GM12878 (cell line): Measurements from ENCODE around the gene GFOD2. TPM values are rescaled to one million over a fixed set of nuclear protein-coding genes. Genes with fewer than 3 reads are reported as not detected.

Source experiments
- ATAC-seq: fragments of 200-7000 bp; cut with Tn5 transposase; 3 replicates; pipeline ENCODE4 v1.9.1; 2020; ENCODE audit warnings: mild to moderate bottlenecking, moderate library complexity
- BruUV-seq: library from RNA; stranded (reverse); fragments of 400-500 nt; replicated peaks from 2 replicates; lab custom pipeline; 2021; lab: Mats Ljungman, UMichigan
- CTCF ChIA-PET: fragments of 300-600 bp; sonication (Branson Sonifier 250); formaldehyde crosslinking; extraction: SDS; loops from one replicate; lab custom pipeline; 2021; ENCODE audit warnings: inconsistent platforms; lab: Yijun Ruan, JAX
- POLR2A ChIA-PET: fragments of 350-600 bp; formaldehyde crosslinking; extraction: SDS; loops from one replicate; lab custom pipeline; 2021; ENCODE audit warnings: inconsistent platforms; lab: Charles Lee
- RAD21 ChIA-PET: fragments of 300-600 bp; sonication (Branson Sonifier 250); formaldehyde crosslinking; loops from one replicate; lab custom pipeline; 2023; ENCODE audit warnings: antibody characterized with exemption; ENCODE audit not compliant: unreplicated experiment; lab: Charles Lee
- SMC1A ChIA-PET: fragments of 300-600 bp; sonication (Branson Sonifier 250); formaldehyde crosslinking; loops from one replicate; lab custom pipeline; 2023; ENCODE audit not compliant: unreplicated experiment, uncharacterized antibody; lab: Charles Lee
- DNase-seq: peaks from one replicate; pipeline ENCODE4 v3.0.0-alpha.2; 2011; ENCODE audit warnings: low read depth, low spot score
- FAIRE-seq: peaks from 3 replicates; lab custom pipeline; 2011; peaks lifted over from hg19 to GRCh38; lab: Jason Lieb, UNC
- H2AFZ ChIP-seq: 2 replicates; pipeline ENCODE4 v1.6.0; 2011; ENCODE audit warnings: low read depth, low read length, control low read depth; ENCODE audit not compliant: control insufficient read depth
- H3K27ac ChIP-seq: 2 replicates; pipeline ENCODE4 v1.5.1; 2011; ENCODE audit warnings: control low read depth; ENCODE audit not compliant: control insufficient read depth, insufficient read depth
- H3K27me3 ChIP-seq, 2 experiments: replicated peaks in 1 of 2; 2 replicates each; pipeline versions ENCODE4 v1.6.0 to v1.6.1; 2011; ENCODE audit warnings: low read length in 1 of 2; ENCODE audit not compliant: control insufficient read depth in 2 of 2, insufficient read depth in 2 of 2
- H3K36me3 ChIP-seq, 2 experiments: 2 replicates each; pipeline ENCODE4 v1.5.1; 2011; ENCODE audit warnings: low read length in 1 of 2; ENCODE audit not compliant: control insufficient read depth in 2 of 2, insufficient read depth in 2 of 2
- H3K4me1 ChIP-seq: 2 replicates; pipeline ENCODE4 v1.6.1; 2011; ENCODE audit warnings: mild to moderate bottlenecking, low read length, moderate library complexity, mixed read lengths; ENCODE audit not compliant: control insufficient read depth, insufficient read depth
- H3K4me2 ChIP-seq: 2 replicates; pipeline ENCODE4 v1.6.0; 2011; ENCODE audit warnings: control low read depth; ENCODE audit not compliant: control insufficient read depth, insufficient read depth
- H3K4me3 ChIP-seq: fragments of 200-600 bp; sonication (generic); 2 replicates; pipeline ENCODE4 v1.5.1; 2016
- H3K79me2 ChIP-seq: 2 replicates; pipeline ENCODE4 v1.6.0; 2011; ENCODE audit warnings: low read length; ENCODE audit not compliant: control insufficient read depth, insufficient read depth
- H3K9ac ChIP-seq: 2 replicates; pipeline ENCODE4 v1.8.0; 2011; ENCODE audit warnings: low read length, control low read depth, mixed read lengths; ENCODE audit not compliant: control insufficient read depth, insufficient read depth
- H3K9me3 ChIP-seq: replicated peaks from 3 replicates; pipeline ENCODE4 v1.5.1; 2011; ENCODE audit warnings: mild to moderate bottlenecking, low read length; ENCODE audit not compliant: control insufficient read depth, insufficient read depth
- H4K20me1 ChIP-seq: 2 replicates; pipeline ENCODE4 v1.6.0; 2011; ENCODE audit not compliant: control insufficient read depth, insufficient read depth
- FOXK2 ChIP-seq: fragments of 450-650 bp; IDR thresholded peaks from 2 replicates; pipeline ENCODE4 v1.6.1; 2017; ENCODE audit warnings: mild to moderate bottlenecking, moderate library complexity
- HDGF ChIP-seq: fragments of 450-650 bp; IDR thresholded peaks from 2 replicates; pipeline ENCODE4 v1.6.1; 2016; ENCODE audit warnings: antibody characterized with exemption
- IKZF2 ChIP-seq, 2 experiments: fragments of 450-650 bp; IDR thresholded peaks; 2 replicates each; pipeline ENCODE4 v1.6.1; 2017; ENCODE audit warnings: mild to moderate bottlenecking in 2 of 2, moderate library complexity in 2 of 2
- IRF4 ChIP-seq: IDR thresholded peaks from 2 replicates; pipeline ENCODE4 v1.6.1; 2011; ENCODE audit warnings: low read depth, low read length
- NR2C1 ChIP-seq: fragments of 450-650 bp; IDR thresholded peaks from 2 replicates; pipeline ENCODE4 v1.6.1; 2017; ENCODE audit warnings: antibody characterized with exemption, mild to moderate bottlenecking, moderate library complexity
- NR2C2 ChIP-seq: IDR thresholded peaks from 2 replicates; pipeline ENCODE4 v1.6.1; 2011; ENCODE audit warnings: borderline replicate concordance, low read depth; ENCODE audit not compliant: control insufficient read depth, insufficient read length
- RBBP5 ChIP-seq: fragments of 200-600 bp; sonication (generic); conservative IDR thresholded peaks from 2 replicates; pipeline ENCODE4 v1.6.1; 2016
- RCOR1 ChIP-seq: conservative IDR thresholded peaks from 2 replicates; pipeline ENCODE4 v1.6.1; 2012; ENCODE audit warnings: low read depth, low read length, improper control_type of control experiment
- SMARCA5 ChIP-seq: fragments of 450-650 bp; IDR thresholded peaks from 2 replicates; pipeline ENCODE4 v1.6.1; 2017; ENCODE audit warnings: mild to moderate bottlenecking
- SREBF1 ChIP-seq: IDR thresholded peaks from 2 replicates; pipeline ENCODE4 v1.6.1; 2012; ENCODE audit warnings: mild to moderate bottlenecking, low read length
- SUZ12 ChIP-seq: fragments of 200-600 bp; sonication (generic); IDR thresholded peaks from one replicate; pipeline ENCODE4 v1.6.1; 2018; ENCODE audit warnings: antibody characterized with exemption, mild to moderate bottlenecking; ENCODE audit not compliant: unreplicated experiment
- ZBED1 ChIP-seq: IDR thresholded peaks from 2 replicates; pipeline ENCODE4 v1.6.1; 2016; ENCODE audit warnings: borderline replicate concordance
- ZNF274 ChIP-seq: IDR thresholded peaks from one replicate; pipeline ENCODE4 v1.8.0; 2011; ENCODE audit not compliant: insufficient read length, insufficient read depth
- WGBS: methylation state at CpG from one replicate; pipeline ENCODE4 v1.1.6; 2016; ENCODE audit warnings: low lambda C conversion rate; ENCODE audit not compliant: insufficient replicate concordance, insufficient coverage; ENCODE audit errors: missing lambda C conversion rate; 5-methylcytosine and 5-hydroxymethylcytosine counted together
- in situ Hi-C: fragments of 300-500 bp; cut with MboI; formaldehyde crosslinking; loops from 9 replicates; pipeline ENCODE4 v1.14.3; 2018; ENCODE audit warnings: mixed read lengths
- intact Hi-C: fragments of 100-400 bp; cut with micrococcal nuclease; formaldehyde crosslinking; loops from one replicate; pipeline ENCODE4 v1.14.2; 2022; ENCODE audit not compliant: unreplicated experiment
- polyA plus RNA-seq, 11 experiments: library from polyadenylated mRNA; depleted of rRNA in 4 of 11; unstranded in 6 of 11; stranded (reverse) in 5 of 11; fragments of >200 nt; fragmentation: Nextera tagmentation in 4 of 11; fragmentation: Illumina TruSeq in 1 of 11; extraction: Ambion mirVana in 4 of 11; extraction: Trizol in 1 of 11; gene quantifications; 1 replicate in 1 of 11; 2 replicates in 10 of 11; pipeline versions ENCODE4 v1.2.1 to v1.2.3, GENCODE V29; 2011 to 2016; ENCODE audit warnings: inconsistent platforms in 2 of 11, missing spikeins in 2 of 11, low read depth in 1 of 11
- total RNA-seq, 4 experiments: library from RNA; depleted of rRNA in 3 of 4; stranded (reverse); fragments of >200 nt in 3 of 4; fragmentation: Illumina TruSeq in 1 of 4; extraction: Trizol in 1 of 4; gene quantifications; 2 replicates each; pipeline versions ENCODE4 v1.2.1 to v1.2.3, GENCODE V29; 2013 to 2021
- TF ChIP-seq, protein P1 (sequence below): IDR thresholded peaks from 2 replicates; pipeline ENCODE4 v1.6.1; 2012; ENCODE audit warnings: mild to moderate bottlenecking, low read depth, low read length
- TF ChIP-seq, protein P2 (sequence below): fragments of 450-650 bp; IDR thresholded peaks from 2 replicates; pipeline ENCODE4 v1.6.1; 2018; ENCODE audit warnings: mild to moderate bottlenecking, low read depth, moderate library complexity; ENCODE audit not compliant: partially characterized antibody

The GFOD2 gene
- total and polyA plus RNA-seq, 10 of the 15 experiments (the other 5 are each of a cell fraction or from before 2014, with no cell fraction given) = 2.0 to 15.9 (median 12.0) TPM

DNA sequence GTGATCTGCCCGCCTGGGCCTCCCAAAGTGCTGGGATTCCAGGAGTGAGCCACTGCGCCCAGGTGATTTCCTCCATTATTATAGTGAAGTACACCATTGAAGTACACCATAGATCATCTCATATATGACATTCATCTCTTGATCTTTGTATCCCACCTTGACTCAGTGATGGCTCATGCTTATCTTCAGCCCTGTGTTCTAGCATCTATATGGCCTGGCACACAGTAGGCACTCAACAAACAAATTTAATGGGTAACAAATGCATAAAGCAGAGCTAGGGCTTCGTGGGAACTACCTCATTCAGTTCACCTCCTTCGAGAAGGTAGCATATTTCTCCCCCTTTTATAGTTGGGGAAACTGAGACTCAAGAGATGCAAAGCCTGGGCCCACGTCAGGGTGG is 53.5 kb downstream of the GFOD2 start:
- intact Hi-C loops = loop anchor here (5.0 kb wide), 1 partner anchor 173 kb away; no protein-coding TSS in a partner anchor
- TF ChIP-seq SMARCA5 = no peak
- no peak for TF ChIP-seq SUZ12
- TF ChIP-seq, protein P1, sequence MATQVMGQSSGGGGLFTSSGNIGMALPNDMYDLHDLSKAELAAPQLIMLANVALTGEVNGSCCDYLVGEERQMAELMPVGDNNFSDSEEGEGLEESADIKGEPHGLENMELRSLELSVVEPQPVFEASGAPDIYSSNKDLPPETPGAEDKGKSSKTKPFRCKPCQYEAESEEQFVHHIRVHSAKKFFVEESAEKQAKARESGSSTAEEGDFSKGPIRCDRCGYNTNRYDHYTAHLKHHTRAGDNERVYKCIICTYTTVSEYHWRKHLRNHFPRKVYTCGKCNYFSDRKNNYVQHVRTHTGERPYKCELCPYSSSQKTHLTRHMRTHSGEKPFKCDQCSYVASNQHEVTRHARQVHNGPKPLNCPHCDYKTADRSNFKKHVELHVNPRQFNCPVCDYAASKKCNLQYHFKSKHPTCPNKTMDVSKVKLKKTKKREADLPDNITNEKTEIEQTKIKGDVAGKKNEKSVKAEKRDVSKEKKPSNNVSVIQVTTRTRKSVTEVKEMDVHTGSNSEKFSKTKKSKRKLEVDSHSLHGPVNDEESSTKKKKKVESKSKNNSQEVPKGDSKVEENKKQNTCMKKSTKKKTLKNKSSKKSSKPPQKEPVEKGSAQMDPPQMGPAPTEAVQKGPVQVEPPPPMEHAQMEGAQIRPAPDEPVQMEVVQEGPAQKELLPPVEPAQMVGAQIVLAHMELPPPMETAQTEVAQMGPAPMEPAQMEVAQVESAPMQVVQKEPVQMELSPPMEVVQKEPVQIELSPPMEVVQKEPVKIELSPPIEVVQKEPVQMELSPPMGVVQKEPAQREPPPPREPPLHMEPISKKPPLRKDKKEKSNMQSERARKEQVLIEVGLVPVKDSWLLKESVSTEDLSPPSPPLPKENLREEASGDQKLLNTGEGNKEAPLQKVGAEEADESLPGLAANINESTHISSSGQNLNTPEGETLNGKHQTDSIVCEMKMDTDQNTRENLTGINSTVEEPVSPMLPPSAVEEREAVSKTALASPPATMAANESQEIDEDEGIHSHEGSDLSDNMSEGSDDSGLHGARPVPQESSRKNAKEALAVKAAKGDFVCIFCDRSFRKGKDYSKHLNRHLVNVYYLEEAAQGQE = no peak
- TF ChIP-seq RCOR1 = no peak
- TF ChIP-seq IRF4 = no peak
- no peak for TF ChIP-seq ZNF274
- no peak for TF ChIP-seq ZBED1
- TF ChIP-seq FOXK2 = no peak
- no peak for TF ChIP-seq IKZF2 (IDR thresholded peaks at IDR 0.05)
- no peak for TF ChIP-seq SREBF1
- TF ChIP-seq NR2C1 = no peak
- no peak for TF ChIP-seq HDGF
- no peak for TF ChIP-seq NR2C2
- TF ChIP-seq, protein P2, sequence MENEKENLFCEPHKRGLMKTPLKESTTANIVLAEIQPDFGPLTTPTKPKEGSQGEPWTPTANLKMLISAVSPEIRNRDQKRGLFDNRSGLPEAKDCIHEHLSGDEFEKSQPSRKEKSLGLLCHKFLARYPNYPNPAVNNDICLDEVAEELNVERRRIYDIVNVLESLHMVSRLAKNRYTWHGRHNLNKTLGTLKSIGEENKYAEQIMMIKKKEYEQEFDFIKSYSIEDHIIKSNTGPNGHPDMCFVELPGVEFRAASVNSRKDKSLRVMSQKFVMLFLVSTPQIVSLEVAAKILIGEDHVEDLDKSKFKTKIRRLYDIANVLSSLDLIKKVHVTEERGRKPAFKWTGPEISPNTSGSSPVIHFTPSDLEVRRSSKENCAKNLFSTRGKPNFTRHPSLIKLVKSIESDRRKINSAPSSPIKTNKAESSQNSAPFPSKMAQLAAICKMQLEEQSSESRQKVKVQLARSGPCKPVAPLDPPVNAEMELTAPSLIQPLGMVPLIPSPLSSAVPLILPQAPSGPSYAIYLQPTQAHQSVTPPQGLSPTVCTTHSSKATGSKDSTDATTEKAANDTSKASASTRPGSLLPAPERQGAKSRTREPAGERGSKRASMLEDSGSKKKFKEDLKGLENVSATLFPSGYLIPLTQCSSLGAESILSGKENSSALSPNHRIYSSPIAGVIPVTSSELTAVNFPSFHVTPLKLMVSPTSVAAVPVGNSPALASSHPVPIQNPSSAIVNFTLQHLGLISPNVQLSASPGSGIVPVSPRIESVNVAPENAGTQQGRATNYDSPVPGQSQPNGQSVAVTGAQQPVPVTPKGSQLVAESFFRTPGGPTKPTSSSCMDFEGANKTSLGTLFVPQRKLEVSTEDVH = no peak
- TF ChIP-seq RBBP5 = no peak
- TF ChIP-seq, all 136 proteins: peak for 0
- FAIRE-seq (peak; percentile 41), ATAC-seq (no peak), DNase-seq (no peak)
- Histone ChIP-seq H3K4me2 (peak overlapping the region; percentile 95), H3K9ac (no peak overlapping the region), H3K4me1 (peaks cover 30% of the 10 kb centered on the region), H3K9me3 (no peaks in the 10 kb centered on the region), H3K36me3 (no peaks in the 10 kb centered on the region), H3K79me2 (no peaks in the 10 kb centered on the region), H3K27me3 (no peaks in the 10 kb centered on the region), H3K27ac (no peak overlapping the region), H3K4me3 (peak overlapping the region; percentile 88), H2AFZ (no peak overlapping the region), H4K20me1 (no peaks in the 10 kb centered on the region)
- no TSS peak for BruUV-seq
- WGBS = 62% methylated on average over 5 of the region's 5 CpGs
- ChIA-PET SMC1A (interaction anchor here (0.9 to 1.2 kb wide), 2 partner anchors 119 to 144 kb away, joined by 3 read pairs; no protein-coding TSS in a partner anchor), CTCF (interaction anchor here (1.8 to 11.9 kb wide), 5 partner anchors 21 to 150 kb away, joined by 5 to 196 read pairs (median 6); partner anchors contain the start of genes CARMIL2 and CTCF), RAD21 (interaction anchor here (1.0 to 2.9 kb wide), 4 partner anchors 20 to 145 kb away, joined by 3 to 22 read pairs (median 6); partner anchors contain the start of gene CARMIL2), POLR2A (interaction anchor here (1.1 kb wide), 2 partner anchors 103 to 145 kb away, joined by 3 to 5 read pairs; partner anchors contain the start of gene CTCF)
- in situ Hi-C loops = no loop called here
